ENCODE data around the gene OTOG.

The OTOG gene

DNA sequence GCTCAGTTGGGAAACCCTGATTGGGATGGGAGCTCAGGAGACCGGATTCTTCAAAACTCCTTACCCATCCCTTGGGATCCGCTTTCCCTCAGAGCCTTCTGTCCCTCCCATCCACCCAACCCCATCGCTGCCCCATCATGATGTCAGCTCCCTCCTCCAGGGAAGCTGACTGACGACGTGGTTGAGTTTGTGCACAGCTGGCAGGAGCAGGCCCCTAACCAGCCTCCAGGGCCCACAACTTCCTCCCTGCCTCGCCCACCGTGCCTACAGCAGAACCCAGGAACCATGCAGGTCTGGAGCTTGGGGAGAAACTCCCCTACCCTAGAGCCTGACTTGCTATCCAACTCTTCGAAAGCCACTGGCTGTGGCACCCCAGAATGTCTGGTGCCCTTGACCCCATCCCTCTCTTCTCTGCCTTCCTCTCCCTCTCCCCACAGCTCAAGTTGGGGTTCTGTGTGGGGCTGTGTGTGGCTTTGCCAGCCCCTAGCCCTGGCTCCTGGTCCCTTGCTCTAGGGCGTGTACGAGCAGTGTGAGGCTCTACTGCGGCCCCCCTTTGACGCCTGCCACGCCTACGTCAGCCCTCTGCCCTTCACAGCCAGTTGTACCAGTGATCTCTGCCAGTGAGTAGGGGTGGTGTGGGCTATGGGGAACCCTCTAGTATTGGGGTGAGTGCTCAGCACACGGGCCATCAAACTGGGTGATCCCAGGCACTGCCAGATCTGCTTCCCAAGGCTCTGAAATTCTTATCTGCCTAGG, 11.1 kb downstream of the OTOG start:
- DNase-seq (ENCODE audit: extremely low read depth in 1 of 2, low read depth in 1 of 2) = no peak

DNA sequence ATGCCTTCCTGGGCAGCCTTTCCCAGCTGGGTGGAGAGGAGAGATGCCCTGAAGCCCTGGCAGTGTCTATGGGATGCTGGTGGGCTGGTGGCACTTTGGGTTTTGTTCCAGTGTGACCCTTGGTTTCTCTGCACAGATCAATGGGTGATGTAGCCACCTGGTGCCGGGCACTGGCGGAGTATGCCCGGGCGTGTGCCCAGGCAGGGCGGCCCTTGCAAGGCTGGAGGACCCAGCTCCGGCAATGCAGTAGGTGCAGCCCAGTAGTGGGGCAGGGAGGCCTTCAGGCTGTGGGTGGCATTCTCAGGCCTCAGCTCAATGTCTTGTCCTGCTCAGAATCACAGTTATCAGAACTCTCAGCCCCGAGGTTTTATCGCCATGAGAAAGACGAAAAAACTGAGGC, 11.9 kb downstream of the OTOG start:
- DNase-seq (ENCODE audit: extremely low read depth in 1 of 2, low read depth in 1 of 2) = no peak

DNA sequence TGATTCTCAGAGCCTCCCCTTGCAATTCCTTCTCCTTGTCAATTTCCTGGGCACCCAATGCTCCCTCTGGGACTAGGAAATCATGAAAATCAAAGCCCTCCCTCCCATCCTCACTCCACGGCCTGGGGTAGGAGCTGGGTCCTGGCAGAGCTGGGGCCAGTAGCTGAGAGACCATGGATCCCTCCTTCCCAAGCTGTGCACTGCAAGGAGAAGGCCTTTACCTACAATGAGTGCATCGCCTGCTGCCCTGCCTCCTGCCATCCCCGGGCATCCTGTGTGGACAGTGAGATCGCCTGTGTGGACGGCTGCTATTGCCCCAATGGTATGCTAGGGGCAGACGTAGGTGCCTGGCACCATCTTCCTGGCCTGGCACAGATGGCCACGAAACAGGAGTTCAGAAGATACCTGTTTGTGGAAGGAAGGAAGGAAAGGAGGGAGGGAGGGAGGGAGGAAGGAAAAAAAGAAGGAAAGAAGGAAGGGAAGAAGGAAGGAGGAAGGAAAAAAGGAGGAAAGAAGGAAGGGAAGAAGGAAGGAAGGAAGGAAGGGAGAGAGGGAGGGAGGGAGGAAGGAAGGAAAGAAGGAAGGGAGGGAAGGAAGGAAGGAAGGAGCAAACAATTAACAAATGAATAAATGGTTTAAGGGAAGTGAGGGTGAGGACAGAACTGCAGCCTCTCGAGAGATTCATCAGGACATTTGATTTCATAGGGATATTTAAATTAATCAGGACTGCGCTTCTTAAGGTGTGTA, 12.5 kb downstream of the OTOG start:
- DNase-seq (ENCODE audit: extremely low read depth in 1 of 2, low read depth in 1 of 2) = no peak

DNA sequence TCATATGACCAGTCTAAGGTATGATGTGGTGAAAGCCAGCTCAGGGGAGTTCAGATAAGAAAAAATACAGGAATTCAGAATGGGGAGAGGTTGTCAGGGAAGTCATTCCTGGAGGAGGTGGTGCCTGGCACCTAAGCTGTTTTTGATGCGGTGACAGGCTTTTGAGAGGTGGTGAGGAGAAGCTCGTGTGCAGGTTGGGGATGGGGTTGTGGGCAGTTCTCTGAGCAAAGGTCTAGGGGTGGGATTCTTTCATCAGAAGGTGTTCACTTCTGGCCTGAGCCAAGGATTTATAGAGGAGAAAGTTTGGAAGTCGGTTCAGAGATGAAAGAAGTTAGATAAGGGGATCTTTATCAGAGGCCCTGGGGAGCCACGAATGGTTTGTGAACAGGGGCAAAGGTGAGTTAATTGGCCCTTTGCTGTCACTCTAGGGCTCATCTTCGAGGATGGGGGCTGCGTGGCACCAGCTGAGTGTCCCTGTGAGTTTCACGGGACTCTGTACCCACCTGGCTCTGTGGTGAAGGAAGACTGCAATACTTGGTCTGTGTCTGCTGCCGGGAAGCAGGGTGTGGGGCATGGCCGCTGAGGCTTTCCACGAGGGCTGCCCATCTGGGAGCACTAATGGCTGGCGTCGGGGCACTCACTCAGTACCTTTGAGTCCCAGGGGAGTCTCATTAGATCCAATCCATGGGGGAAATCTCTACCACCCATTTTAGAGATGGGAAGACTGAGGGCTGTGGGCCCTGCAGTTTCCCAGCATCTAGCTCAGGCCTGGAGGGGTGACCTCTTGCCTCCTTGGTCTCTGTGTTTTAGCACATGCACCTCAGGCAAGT, 13.4 kb downstream of the OTOG start:
- no peak for DNase-seq (ENCODE audit: extremely low read depth in 1 of 2, low read depth in 1 of 2)

DNA sequence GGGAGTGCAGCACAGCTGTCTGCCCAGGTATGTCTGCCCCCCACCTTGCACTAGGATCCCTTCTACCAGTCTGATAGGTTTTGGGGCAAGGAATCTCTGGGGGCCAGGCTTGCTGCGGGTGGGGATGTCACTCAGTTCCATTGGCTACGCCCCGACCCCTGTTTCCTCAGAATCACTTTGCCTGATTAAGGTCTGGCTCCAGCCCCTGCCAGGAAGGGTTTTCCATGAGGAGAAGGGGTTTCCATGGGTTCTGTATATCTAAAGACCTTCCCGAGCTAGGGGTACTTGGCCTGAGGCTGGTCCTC, 14.0 kb downstream of the OTOG start:
- no peak for DNase-seq (ENCODE audit: extremely low read depth in 1 of 2, low read depth in 1 of 2)

DNA sequence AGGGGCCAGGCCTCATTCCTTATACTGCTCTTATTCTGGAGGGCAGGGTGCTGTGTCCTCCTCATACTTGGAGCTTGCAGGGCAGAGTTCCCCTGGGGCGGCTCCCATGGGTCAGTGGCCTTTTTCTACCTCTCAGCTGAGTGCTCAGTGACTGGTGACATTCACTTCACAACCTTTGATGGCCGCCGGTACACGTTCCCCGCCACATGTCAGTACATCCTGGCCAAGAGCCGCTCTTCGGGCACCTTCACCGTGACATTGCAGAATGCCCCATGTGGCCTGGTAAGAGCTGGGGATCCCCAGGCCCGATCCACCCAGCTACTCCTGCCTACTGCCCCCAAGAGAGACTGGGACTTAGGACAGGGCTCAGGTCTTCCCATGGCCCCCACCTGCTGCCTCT, 14.5 kb downstream of the OTOG start:
- DNase-seq (ENCODE audit: extremely low read depth in 1 of 2, low read depth in 1 of 2) = no peak

DNA sequence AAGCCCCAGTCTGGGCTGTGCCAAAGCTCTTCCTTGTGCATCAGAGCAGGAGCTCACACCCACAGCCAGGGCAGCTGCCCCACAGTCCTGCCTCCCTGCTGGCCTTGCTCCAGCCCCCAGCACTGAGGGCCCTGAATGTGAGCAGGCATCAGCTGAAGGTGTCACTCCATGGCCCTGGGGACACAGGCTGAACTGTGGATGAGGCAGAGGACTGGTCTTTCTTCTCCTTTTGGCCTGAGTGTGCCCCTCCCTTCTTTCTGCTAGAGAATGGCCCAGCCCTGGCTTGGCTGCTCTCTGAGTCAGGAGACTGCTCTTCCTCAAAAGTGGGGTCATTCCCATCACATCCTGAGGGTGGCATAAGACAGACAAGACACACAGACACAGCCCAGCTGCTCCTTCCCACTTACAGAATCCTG, 16.2 kb downstream of the OTOG start:
- DNase-seq (ENCODE audit: extremely low read depth in 1 of 2, low read depth in 1 of 2) = no peak

DNA sequence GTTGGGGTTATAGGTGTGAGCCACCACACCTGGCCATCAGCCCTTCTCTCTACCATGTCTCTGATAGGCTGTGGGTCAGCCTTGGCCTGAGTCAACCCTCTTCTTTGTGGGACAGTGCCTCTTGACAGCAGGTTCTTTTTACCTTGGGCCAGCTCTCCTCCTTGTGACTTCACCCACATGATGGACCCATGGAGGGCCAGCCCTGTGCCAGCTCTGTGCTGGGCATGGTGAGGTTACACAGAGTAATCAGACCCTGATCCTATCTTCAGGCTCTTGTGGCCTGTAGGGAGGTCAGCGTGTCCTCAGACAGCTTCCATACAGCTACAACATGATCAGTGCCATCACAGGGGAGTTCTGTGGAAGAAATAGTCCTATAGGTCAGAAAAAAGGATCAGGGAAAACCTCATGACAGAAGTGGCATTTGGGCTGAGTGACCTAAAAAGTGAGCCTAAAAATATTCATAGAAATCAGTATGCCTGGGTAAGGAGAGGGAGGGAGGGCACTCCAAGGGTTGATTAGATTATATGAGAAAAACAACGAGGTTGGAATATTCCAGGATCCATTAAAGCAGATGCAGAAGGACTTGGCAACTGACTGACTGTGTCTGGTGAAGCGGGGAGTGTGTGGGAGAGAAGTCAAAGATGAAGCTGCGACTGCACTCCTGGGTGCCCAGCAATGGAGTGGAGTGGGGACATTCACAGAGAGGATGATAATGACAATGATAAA, 17.1 kb downstream of the OTOG start:
- no peak for DNase-seq (ENCODE audit: extremely low read depth in 1 of 2, low read depth in 1 of 2)

DNA sequence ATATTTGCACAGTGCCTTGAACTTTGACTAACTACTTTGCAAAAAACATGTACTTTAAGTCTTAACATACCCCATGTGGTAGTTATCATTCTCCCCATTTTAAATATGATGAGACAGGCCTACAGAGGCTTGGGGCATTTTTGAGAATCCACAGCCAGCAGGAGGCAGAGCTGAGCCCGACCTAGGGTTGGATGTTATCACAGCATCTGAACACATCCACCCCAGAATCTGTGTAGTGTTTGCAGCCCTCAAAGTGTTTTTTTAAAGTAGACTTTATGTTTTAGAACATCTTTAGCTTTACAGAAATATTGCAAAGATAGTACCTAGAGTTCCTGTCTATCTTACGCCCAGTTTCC, 17.6 kb downstream of the OTOG start:
- no peak for DNase-seq (ENCODE audit: extremely low read depth in 1 of 2, low read depth in 1 of 2)

DNA sequence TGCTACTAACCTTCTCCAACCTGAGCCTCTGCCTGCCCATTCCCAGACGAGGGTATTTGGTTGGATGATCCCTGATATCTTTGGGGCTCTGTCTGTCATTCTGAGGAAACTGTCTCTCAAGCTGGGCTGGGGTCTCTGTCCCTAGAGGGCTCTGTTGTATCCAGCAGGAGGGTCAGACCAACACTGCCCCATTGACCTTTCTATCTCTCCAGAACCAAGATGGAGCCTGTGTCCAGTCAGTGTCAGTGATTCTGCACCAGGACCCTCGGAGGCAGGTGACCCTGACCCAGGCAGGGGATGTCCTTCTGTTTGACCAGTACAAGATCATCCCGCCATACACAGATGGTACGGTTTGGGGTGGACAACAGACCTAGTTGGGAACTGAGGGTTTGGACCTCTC, 21.9 kb downstream of the OTOG start:
- no peak for DNase-seq (ENCODE audit: extremely low read depth in 1 of 2, low read depth in 1 of 2)

DNA sequence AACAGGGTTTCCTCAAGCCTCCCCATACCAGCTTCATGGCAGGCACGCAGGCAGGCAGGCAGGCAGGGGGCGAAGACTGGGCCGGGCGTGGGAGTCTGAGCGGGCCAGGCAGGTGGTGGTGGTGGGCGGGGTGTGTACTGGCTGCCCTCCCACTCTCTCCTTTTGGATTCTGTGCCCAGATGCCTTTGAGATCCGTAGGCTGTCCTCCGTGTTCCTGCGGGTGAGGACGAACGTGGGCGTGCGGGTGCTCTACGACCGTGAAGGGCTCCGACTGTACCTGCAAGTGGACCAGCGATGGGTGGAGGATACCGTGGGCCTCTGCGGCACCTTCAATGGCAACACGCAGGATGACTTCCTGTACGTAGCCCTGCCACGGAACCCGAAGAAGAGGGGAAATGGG, 23.0 kb downstream of the OTOG start:
- no peak for DNase-seq (ENCODE audit: extremely low read depth in 1 of 2, low read depth in 1 of 2)

DNA sequence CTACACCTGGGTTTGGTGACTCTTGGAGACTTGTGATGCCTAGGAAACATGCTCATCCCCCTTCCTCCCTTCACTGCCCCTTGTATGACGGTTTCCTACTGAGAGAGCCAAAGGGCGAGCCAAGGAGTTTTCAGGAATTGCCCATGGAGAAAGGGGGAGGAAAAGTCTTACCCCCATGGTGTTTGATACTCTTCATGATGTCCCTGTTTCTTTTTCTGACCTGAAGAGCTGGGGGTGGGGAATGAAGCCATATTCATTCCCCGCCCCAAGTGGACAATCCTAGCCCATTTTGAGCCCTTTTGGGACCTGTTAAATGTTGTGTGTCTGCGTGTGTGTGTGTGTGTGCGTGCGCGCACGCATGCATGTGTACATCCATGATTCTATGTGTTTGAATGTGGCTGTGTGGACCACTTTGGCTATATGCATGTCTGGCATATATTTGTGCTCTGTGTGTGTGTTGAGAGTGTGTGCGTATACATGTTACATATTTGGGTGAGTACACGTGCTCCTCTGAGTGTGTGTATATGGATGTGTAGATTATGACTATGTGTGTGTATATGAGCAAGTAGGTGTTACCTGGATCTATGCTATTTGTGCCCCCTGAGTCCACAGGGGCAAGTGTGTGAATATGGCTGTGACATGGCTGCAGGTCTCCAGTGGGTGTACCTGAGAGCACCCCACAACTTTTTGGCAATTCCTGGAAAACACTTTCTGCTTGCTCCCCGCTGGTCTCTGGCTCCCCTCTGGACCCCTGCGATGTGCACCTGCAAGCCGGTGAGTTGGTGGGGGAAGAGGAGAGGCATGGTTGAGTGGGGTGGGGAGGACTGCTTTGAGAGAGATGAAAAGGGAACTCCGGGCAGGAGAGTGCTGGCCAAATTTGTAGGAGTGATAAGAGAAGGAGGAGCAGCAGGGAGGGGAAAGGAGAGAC, 24.6 kb downstream of the OTOG start:
- no peak for DNase-seq (ENCODE audit: extremely low read depth in 1 of 2, low read depth in 1 of 2)

DNA sequence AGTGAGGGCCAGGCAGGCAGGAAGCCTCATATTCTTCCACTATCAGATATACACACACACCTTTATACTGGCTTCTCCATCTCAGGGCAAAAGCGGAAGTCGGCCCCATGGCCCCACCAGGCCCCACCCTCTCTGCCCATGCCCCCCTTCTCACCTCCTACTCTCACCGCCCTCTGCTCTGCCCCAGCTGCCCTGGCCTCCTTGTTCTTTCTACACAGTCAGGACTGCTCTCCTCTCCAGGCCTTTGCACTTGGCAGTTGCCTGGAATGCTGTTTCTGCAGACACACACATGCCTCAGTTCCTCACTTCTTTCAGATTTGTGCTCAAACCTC, 25.3 kb downstream of the OTOG start:
- DNase-seq (ENCODE audit: extremely low read depth in 1 of 2, low read depth in 1 of 2) = no peak

DNA sequence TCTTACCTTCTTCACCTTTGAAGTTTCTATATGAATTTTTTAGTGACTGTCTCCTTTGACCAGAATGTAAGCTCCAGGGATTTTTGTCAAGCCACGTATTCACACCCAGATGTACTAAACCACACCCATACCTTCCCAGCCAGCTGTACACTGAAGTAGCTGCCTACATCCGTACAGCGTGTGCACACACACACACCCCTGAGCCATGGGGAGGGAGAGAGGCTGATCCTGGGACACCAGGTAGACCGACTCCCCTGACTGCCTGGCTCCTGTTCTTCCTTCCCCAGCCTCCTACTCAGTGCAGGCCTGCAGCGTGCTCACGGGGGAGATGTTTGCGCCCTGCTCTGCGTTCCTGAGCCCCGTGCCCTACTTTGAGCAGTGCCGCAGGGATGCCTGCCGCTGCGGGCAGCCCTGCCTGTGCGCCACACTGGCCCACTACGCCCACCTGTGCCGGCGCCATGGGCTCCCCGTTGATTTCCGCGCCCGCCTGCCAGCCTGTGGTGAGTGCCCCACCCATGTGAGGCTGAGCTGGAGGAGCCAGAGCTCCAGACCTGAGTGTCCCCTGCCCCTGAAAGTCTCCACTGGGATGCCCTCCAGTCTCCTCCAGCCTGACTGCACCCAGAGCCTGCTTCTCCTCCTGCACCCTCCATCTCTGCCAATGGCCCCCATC, 25.9 kb downstream of the OTOG start:
- no peak for DNase-seq (ENCODE audit: extremely low read depth in 1 of 2, low read depth in 1 of 2)

DNA sequence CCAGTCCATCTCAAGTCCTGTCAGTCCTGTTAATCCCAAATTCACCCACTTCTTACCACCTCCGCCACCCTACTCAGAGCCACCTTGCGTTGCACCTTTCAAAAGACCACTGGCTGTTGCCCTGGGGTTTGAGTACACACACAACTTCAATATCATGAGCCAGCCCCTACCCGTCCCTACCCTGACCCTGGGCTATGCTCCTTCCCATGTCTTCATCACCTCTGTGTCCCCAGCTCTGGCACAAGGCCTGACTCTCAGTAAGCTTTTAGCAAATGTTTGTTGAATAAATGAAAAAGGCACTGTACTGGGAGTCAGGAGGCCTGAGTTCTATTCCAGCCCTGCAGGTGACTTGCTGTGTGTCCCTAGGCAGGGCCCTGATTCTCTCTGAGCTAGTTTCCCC, 26.5 kb downstream of the OTOG start:
- no peak for DNase-seq (ENCODE audit: extremely low read depth in 1 of 2, low read depth in 1 of 2)

DNA sequence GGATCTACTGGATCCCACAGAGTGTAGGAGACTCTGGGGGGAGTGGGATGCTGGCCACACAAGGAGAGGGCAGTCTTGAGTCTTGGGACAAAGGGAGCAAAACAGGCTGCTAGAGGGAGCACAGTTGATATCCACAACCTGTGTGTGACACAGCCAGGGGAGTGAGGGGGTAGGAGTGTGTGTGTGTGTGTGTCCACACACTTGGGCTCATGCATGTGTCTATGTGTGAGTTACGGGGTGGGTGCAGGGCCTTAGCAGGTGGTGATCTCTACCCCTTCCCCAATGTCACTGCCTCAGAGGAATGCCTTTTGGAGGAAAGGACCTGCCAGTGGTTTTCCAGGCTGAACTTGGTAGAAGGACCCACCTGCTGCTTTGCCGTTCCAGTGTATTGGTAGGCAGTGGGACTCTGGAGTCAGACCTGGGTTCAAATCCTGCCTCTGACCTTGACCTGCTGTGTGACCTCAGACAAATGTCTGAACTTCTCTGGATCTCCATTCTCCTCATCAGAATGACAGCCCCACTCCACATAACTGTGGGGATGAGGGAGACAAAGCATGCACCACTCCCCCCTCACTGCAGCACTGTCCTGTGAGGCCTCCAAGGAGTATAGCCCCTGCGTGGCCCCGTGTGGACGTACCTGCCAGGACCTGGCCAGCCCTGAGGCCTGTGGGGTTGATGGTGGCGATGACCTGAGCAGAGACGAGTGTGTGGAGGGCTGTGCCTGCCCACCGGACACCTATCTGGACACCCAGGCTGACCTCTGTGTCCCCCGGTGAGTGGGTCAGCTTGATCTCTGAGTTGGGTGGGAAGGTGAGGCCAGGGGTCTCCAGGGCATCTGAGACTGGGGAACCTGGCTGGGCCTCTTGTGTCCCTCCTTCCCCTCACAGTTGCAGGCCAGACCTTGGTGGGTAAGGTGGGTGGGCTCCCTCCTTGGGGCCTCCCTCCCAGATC, 27.4 kb downstream of the OTOG start:
- DNase-seq (ENCODE audit: extremely low read depth in 1 of 2, low read depth in 1 of 2) = no peak

DNA sequence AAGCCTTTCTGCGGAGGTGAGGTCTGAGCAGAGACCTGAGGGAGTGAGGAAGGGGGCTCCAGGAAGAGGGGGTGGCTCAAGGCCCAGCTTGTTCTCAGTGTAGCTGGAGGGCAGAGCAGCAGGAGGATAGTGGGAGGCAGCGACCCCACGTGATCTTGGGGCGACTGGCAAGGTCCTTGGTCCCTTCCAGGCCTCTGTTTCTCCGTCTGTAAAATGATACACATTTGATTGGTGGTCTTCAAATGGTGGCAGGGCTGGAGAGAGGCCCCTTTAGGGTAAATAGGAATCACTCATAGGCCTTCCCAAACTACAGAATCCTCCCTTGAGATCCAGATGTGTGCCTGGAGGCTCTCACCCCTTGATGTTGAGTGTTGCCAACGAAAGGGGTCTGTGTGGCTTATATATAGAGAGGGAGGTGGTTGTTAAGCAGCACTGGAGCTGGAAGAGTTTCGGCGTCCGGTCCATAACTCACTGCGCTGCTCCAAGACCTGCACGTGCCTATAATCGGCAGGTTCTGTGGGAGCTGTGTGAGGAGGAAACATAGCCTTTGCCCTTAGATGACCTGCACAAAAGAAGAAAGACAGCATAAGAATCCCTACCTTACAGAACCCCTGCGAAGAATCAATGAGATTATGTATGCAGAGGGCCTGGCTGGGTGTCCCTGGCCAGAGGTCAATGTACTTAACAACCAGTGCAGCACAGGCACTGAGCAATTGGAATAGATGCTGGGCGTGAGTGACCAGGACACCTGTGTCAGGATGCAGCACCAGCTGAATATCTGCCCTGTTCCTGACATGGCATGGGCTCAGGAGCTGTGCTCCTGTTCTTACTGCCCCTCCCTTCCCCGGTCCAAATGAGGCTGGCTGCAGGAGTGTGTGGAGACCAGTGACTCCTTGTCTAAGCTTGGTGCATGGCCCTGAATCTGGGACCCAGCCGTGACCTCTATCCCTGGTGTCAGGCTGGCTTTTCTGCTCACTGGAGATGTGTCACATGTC, 28.7 kb downstream of the OTOG start:
- no peak for DNase-seq (ENCODE audit: extremely low read depth in 1 of 2, low read depth in 1 of 2)

DNA sequence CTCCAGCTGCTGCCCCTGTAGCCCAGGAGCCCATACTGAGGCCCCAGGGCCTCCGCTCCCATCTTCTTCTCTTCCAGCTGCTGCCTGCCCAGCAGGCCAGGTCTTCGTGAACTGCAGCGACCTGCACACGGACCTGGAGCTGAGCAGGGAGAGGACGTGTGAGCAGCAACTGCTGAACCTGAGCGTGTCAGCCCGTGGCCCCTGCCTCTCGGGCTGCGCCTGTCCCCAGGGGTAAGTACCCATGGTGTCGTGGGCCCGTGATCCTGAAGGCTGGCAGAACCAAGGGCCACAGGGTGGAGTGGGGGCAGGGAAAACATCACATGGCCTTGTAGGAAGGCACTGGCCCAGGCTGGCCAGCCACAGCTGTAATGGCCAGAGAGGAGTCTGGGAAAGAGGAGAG, 31.2 kb downstream of the OTOG start:
- no peak for DNase-seq (ENCODE audit: extremely low read depth in 1 of 2, low read depth in 1 of 2)

Measured in stimulated activated CD8-positive, alpha-beta memory T cell treated with anti-CD3 and anti-CD28 coated beads, Interleukin-7, amount 100 ng/mL, for 48 hours (primary cell).